Measurements from ENCODE around the gene MAPK8. TPM values are rescaled to one million over a fixed set of nuclear protein-coding genes. Genes with fewer than 3 reads are reported as not detected.

MAPK8 gene
- total RNA-seq, 1 experiment from 2014 or later, result 83.3 TPM

GRCh38 chr10:48469516-48470020 lies 163.1 kb downstream of the MAPK8 start:
- no peaks in the 10 kb centered on the region for H3K9me3 ChIP-seq
- Mint-ChIP-seq H3K9me3 (ENCODE audit: unreplicated experiment) (no peaks in the 10 kb centered on the region), H3K27ac (ENCODE audit: unreplicated experiment) (no peak overlapping the region), H3K4me3 (ENCODE audit: unreplicated experiment) (no peak overlapping the region), H3K36me3 (ENCODE audit: insufficient read depth, unreplicated experiment) (peaks cover 4% of the 10 kb centered on the region), H3K4me1 (ENCODE audit: low read depth, unreplicated experiment) (peaks cover 22% of the 10 kb centered on the region), H3K27me3 (ENCODE audit: insufficient read depth, unreplicated experiment) (no peaks in the 10 kb centered on the region)
- DNase-seq, result peak in 1 of 2 experiments; percentile 34
- H3K4me1 ChIP-seq, result peaks cover 38% of the 10 kb centered on the region
- H3K4me3 ChIP-seq (ENCODE audit: low read depth, low read length), result no peak overlapping the region
- no TSS peak for BruUV-seq (replicated peaks)
- POLR2A ChIA-PET, result interaction anchor here (0.6 kb wide), 1 partner anchor 19 kb away, joined by 3 read pairs; no protein-coding TSS in a partner anchor
- no peaks in the 10 kb centered on the region for H3K36me3 ChIP-seq (ENCODE audit: control insufficient read depth, insufficient read depth, low read length)
- intact Hi-C loops (cut with micrococcal nuclease; ENCODE audit: unreplicated experiment), result loop anchor here (2.0 kb wide), 2 partner anchors 15 kb away; no protein-coding TSS in a partner anchor
- no peaks in the 10 kb centered on the region for H3K27me3 ChIP-seq (replicated peaks; ENCODE audit: control insufficient read depth, insufficient read depth, low read length)
- CTCF ChIA-PET, result interaction anchor here (0.6 to 2.0 kb wide), 6 partner anchors 16 to 1043 kb away, joined by 3 to 6 read pairs (median 4); no protein-coding TSS in a partner anchor
- TF ChIP-seq, protein P1, sequence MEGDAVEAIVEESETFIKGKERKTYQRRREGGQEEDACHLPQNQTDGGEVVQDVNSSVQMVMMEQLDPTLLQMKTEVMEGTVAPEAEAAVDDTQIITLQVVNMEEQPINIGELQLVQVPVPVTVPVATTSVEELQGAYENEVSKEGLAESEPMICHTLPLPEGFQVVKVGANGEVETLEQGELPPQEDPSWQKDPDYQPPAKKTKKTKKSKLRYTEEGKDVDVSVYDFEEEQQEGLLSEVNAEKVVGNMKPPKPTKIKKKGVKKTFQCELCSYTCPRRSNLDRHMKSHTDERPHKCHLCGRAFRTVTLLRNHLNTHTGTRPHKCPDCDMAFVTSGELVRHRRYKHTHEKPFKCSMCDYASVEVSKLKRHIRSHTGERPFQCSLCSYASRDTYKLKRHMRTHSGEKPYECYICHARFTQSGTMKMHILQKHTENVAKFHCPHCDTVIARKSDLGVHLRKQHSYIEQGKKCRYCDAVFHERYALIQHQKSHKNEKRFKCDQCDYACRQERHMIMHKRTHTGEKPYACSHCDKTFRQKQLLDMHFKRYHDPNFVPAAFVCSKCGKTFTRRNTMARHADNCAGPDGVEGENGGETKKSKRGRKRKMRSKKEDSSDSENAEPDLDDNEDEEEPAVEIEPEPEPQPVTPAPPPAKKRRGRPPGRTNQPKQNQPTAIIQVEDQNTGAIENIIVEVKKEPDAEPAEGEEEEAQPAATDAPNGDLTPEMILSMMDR (IDR thresholded peaks at IDR 0.05; ENCODE audit: insufficient read depth in 1 of 2, low read depth in 1 of 2, low read length in 1 of 2, severe bottlenecking in 1 of 2, unreplicated experiment in 1 of 2), result no peak

GRCh38 chr10:48470115-48470892 lies 163.8 kb downstream of the MAPK8 start:
- no peak overlapping the region for H3K27ac Mint-ChIP-seq (ENCODE audit: unreplicated experiment)
- CTCF ChIA-PET, result interaction anchor here (0.6 to 2.0 kb wide), 4 partner anchors 25 to 186 kb away, joined by 3 to 6 read pairs (median 6); no protein-coding TSS in a partner anchor
- DNase-seq, result peak in 1 of 2 experiments; percentile 71

More at GRCh38 chr10:48470115-48470892, 163.8 kb downstream of the MAPK8 start:
- Histone ChIP-seq H3K4me1 (peaks cover 38% of the 10 kb centered on the region), H3K4me3 (ENCODE audit: low read depth, low read length) (no peak overlapping the region), H3K36me3 (ENCODE audit: control insufficient read depth, insufficient read depth, low read length) (no peaks in the 10 kb centered on the region), H3K27me3 (replicated peaks; ENCODE audit: control insufficient read depth, insufficient read depth, low read length) (no peaks in the 10 kb centered on the region), H3K9me3 (no peaks in the 10 kb centered on the region)
- BruUV-seq (replicated peaks), result no TSS peak
- Mint-ChIP-seq H3K4me1 (ENCODE audit: low read depth, unreplicated experiment) (peaks cover 21% of the 10 kb centered on the region), H3K36me3 (ENCODE audit: insufficient read depth, unreplicated experiment) (peaks cover 4% of the 10 kb centered on the region), H3K27me3 (ENCODE audit: insufficient read depth, unreplicated experiment) (no peaks in the 10 kb centered on the region), H3K4me3 (ENCODE audit: unreplicated experiment) (no peak overlapping the region), H3K9me3 (ENCODE audit: unreplicated experiment) (no peaks in the 10 kb centered on the region)
- POLR2A ChIA-PET, result no interaction called here
- intact Hi-C loops (cut with micrococcal nuclease; ENCODE audit: unreplicated experiment), result loop anchor here (2.0 kb wide), 1 partner anchor 14 kb away; no protein-coding TSS in a partner anchor
- TF ChIP-seq, protein P1 (IDR thresholded peaks at IDR 0.05; ENCODE audit: insufficient read depth in 1 of 2, low read depth in 1 of 2, low read length in 1 of 2, severe bottlenecking in 1 of 2, unreplicated experiment in 1 of 2), result no peak
